GM23338 (cell line): ENCODE measurements around the gene GPR31. TPM values are rescaled to one million over a fixed set of nuclear protein-coding genes. Genes with fewer than 3 reads are reported as not detected.

Experiments
- ATAC-seq: fragments of 200-7000 bp; cut with Tn5 transposase; 3 replicates; pipeline ENCODE4 v1.9.1; 2020
- DNase-seq: peaks from one replicate; pipeline ENCODE4 v3.0.0-alpha.2; 2015; ENCODE audit warnings: low spot score
- H2AFZ ChIP-seq: fragments of 200-600 bp; sonication (generic); 2 replicates; pipeline ENCODE4 v1.8.0; 2016; ENCODE audit warnings: antibody characterized with exemption, mild to moderate bottlenecking, moderate library complexity
- H3F3A ChIP-seq: fragments of 200-600 bp; sonication (generic); replicated peaks from 2 replicates; pipeline ENCODE4 v1.8.0; 2017; ENCODE audit warnings: antibody characterized with exemption, mixed run types, low read depth
- H3K27ac ChIP-seq: fragments of 200-600 bp; sonication (generic); 2 replicates; pipeline ENCODE4 v1.6.1; 2016; ENCODE audit warnings: low read depth
- H3K27me3 ChIP-seq: fragments of 200-600 bp; sonication (generic); 2 replicates; pipeline ENCODE4 v1.8.0; 2016; ENCODE audit warnings: mild to moderate bottlenecking, mixed run types, moderate library complexity; ENCODE audit not compliant: insufficient read depth
- H3K36me3 ChIP-seq: fragments of 200-600 bp; sonication (generic); 2 replicates; pipeline ENCODE4 v1.8.0; 2016; ENCODE audit warnings: mild to moderate bottlenecking; ENCODE audit not compliant: insufficient read depth
- H3K4me1 ChIP-seq: fragments of 200-600 bp; sonication (generic); 2 replicates; pipeline ENCODE4 v1.8.0; 2016; ENCODE audit warnings: mild to moderate bottlenecking, moderate library complexity; ENCODE audit not compliant: insufficient read depth
- H3K4me2 ChIP-seq: fragments of 200-600 bp; sonication (generic); 2 replicates; pipeline ENCODE4 v1.7.1; 2017; ENCODE audit warnings: mixed run types
- H3K4me3 ChIP-seq: fragments of 200-600 bp; sonication (generic); 2 replicates; pipeline ENCODE4 v1.6.1; 2016; ENCODE audit warnings: mixed run types
- H3K79me2 ChIP-seq: fragments of 200-600 bp; sonication (generic); replicated peaks from 2 replicates; pipeline ENCODE4 v1.8.0; 2017; ENCODE audit warnings: mild to moderate bottlenecking; ENCODE audit not compliant: insufficient read depth
- H3K9me2 ChIP-seq: fragments of 200-600 bp; sonication (generic); 2 replicates; pipeline ENCODE4 v1.8.0; 2017; ENCODE audit not compliant: insufficient read depth
- H4K20me1 ChIP-seq: fragments of 200-600 bp; sonication (generic); replicated peaks from 2 replicates; pipeline ENCODE4 v1.8.0; 2017; ENCODE audit warnings: mild to moderate bottlenecking; ENCODE audit not compliant: insufficient read depth
- H3K27ac Mint-ChIP-seq: 2 replicates; pipeline ENCODE4 v1.8.0; 2020; ENCODE audit warnings: inconsistent platforms, mild to moderate bottlenecking, moderate library complexity, mixed read lengths
- H3K27me3 Mint-ChIP-seq: 3 replicates; pipeline ENCODE4 v1.8.0; 2022; ENCODE audit warnings: low read depth, mild to moderate bottlenecking, moderate library complexity, mixed read lengths, inconsistent platforms; ENCODE audit not compliant: insufficient read depth, poor library complexity
- H3K36me3 Mint-ChIP-seq: 3 replicates; pipeline ENCODE4 v1.8.0; 2021; ENCODE audit warnings: low read depth, mild to moderate bottlenecking, inconsistent platforms, moderate library complexity, mixed read lengths
- H3K4me1 Mint-ChIP-seq: 3 replicates; pipeline ENCODE4 v1.8.0; 2020; ENCODE audit warnings: mild to moderate bottlenecking, inconsistent platforms, mixed read lengths
- H3K4me3 Mint-ChIP-seq: 3 replicates; pipeline ENCODE4 v1.8.0; 2021; ENCODE audit warnings: moderate library complexity, mild to moderate bottlenecking, inconsistent platforms, mixed read lengths
- H3K9me3 Mint-ChIP-seq: 3 replicates; pipeline ENCODE4 v1.8.0; 2020; ENCODE audit warnings: moderate library complexity, mild to moderate bottlenecking, inconsistent platforms, mixed read lengths
- CREB1 ChIP-seq: fragments of 250-450 bp; sonication (Bioruptor Pico); IDR thresholded peaks from 2 replicates; pipeline ENCODE4 v1.5.0; 2020; ENCODE audit warnings: low read depth, mild to moderate bottlenecking, moderate library complexity
- CTCF ChIP-seq, 2 experiments: fragments of 200-600 bp in 1 of 2; sonication (generic) in 1 of 2; conservative IDR thresholded peaks; 2 replicates each; pipeline versions ENCODE4 v1.5.1 to v1.6.1; 2016 to 2017; ENCODE audit warnings: antibody characterized with exemption in 2 of 2, low read depth in 2 of 2, mild to moderate bottlenecking in 2 of 2, moderate library complexity in 1 of 2
- ETS1 ChIP-seq: IDR thresholded peaks from 2 replicates; pipeline ENCODE4 v1.6.1; 2016; ENCODE audit warnings: antibody characterized with exemption
- EZH2 ChIP-seq: fragments of 200-600 bp; sonication (generic); IDR thresholded peaks from one replicate; pipeline ENCODE4 v1.8.0; 2017; ENCODE audit warnings: antibody characterized with exemption, mild to moderate bottlenecking, low read depth; ENCODE audit not compliant: unreplicated experiment
- EZH2phosphoT487 ChIP-seq: fragments of 200-600 bp; sonication (generic); IDR thresholded peaks from one replicate; pipeline ENCODE4 v1.8.1; 2018; ENCODE audit warnings: antibody characterized with exemption; ENCODE audit not compliant: unreplicated experiment
- JUNB ChIP-seq: IDR thresholded peaks from one replicate; pipeline ENCODE4 v1.6.1; 2016; ENCODE audit warnings: antibody characterized with exemption; ENCODE audit not compliant: unreplicated experiment
- NANOG ChIP-seq: IDR thresholded peaks from 2 replicates; pipeline ENCODE4 v1.6.1; 2016; ENCODE audit warnings: antibody characterized with exemption, borderline replicate concordance
- POLR2AphosphoS5 ChIP-seq: IDR thresholded peaks from 2 replicates; pipeline ENCODE4 v1.6.1; 2016; ENCODE audit warnings: antibody characterized with exemption, low read depth
- REST ChIP-seq: IDR thresholded peaks from one replicate; pipeline ENCODE4 v1.6.1; 2018; ENCODE audit warnings: antibody characterized with exemption; ENCODE audit not compliant: unreplicated experiment
- STAT1 ChIP-seq: IDR thresholded peaks from one replicate; pipeline ENCODE4 v1.6.1; 2016; ENCODE audit warnings: antibody characterized with exemption; ENCODE audit not compliant: unreplicated experiment
- ZNF114 ChIP-seq: fragments of 250-450 bp; sonication (Bioruptor Pico); IDR thresholded peaks from 2 replicates; pipeline ENCODE4 v1.5.0; 2020; ENCODE audit warnings: mild to moderate bottlenecking, moderate library complexity
- ZNF331 ChIP-seq: fragments of 250-450 bp; sonication (Bioruptor Pico); IDR thresholded peaks from 2 replicates; pipeline ENCODE4 v1.5.0; 2020; ENCODE audit warnings: low read depth, mild to moderate bottlenecking, moderate library complexity
- ZNF462 ChIP-seq: fragments of 250-450 bp; sonication (Bioruptor Pico); IDR thresholded peaks from 2 replicates; pipeline ENCODE4 v1.5.0; 2020; ENCODE audit warnings: mild to moderate bottlenecking, moderate library complexity
- polyA plus RNA-seq: library from polyadenylated mRNA; unstranded; fragments of >200 nt; fragmentation: Nextera tagmentation; extraction: Ambion mirVana; gene quantifications from 2 replicates; pipeline ENCODE4 v1.2.1, GENCODE V29; 2016
- total RNA-seq: library from RNA; depleted of rRNA; stranded (reverse); fragments of >200 nt; shearing (Covaris generic); gene quantifications from 2 replicates; pipeline ENCODE4 v1.2.3, GENCODE V29; 2014

The GPR31 gene
- total and polyA plus RNA-seq, 2 experiments from 2014 or later = not detected

GRCh38 chr6:167165858-167166471 lies 8.2 kb upstream of the GPR31 start:
- no peak overlapping the region for H3K4me2 ChIP-seq
- H3K27me3 Mint-ChIP-seq = peaks cover 16% of the 10 kb centered on the region
- no peaks in the 10 kb centered on the region for H3K27me3 ChIP-seq
- peaks cover 17% of the 10 kb centered on the region for H3K36me3 Mint-ChIP-seq
- DNase-seq (no peak), ATAC-seq (no peak)
- H3K27ac ChIP-seq = no peak overlapping the region
- H3K4me3 ChIP-seq = no peak overlapping the region
- H3F3A ChIP-seq = peaks cover 10% of the 10 kb centered on the region
- no peak overlapping the region for H3K4me3 Mint-ChIP-seq
- H3K9me2 ChIP-seq = peaks cover 24% of the 10 kb centered on the region
- H3K27ac Mint-ChIP-seq = no peak overlapping the region
- H3K4me1 Mint-ChIP-seq = peaks cover 39% of the 10 kb centered on the region
- H3K9me3 Mint-ChIP-seq = peaks cover 2% of the 10 kb centered on the region; the same call in 1 of the 3 replicates
- TF ChIP-seq NANOG = no peak
- TF ChIP-seq REST = no peak
- TF ChIP-seq ZNF462 = no peak
- TF ChIP-seq CTCF (conservative IDR thresholded peaks at IDR 0.05; ENCODE audit: low read depth in 2 of 2) = no peak
- TF ChIP-seq POLR2AphosphoS5 = no peak
- TF ChIP-seq STAT1 = no peak
- no peak for TF ChIP-seq ETS1
- TF ChIP-seq JUNB = no peak
- no peak for TF ChIP-seq ZNF331 (CRISPR knock-in tag)
- TF ChIP-seq EZH2phosphoT487 = no peak
- no peak for TF ChIP-seq EZH2
- TF ChIP-seq CREB1 (CRISPR knock-in tag) = no peak
- no peak for TF ChIP-seq ZNF114 (CRISPR knock-in tag)
- no peaks in the 10 kb centered on the region for H3K79me2 ChIP-seq
- H3K36me3 ChIP-seq = no peaks in the 10 kb centered on the region
- no peaks in the 10 kb centered on the region for H4K20me1 ChIP-seq
- peaks cover 32% of the 10 kb centered on the region for H3K4me1 ChIP-seq
- H2AFZ ChIP-seq = no peak overlapping the region
